Fibroblast of villous mesenchyme (primary cell): Measurements from ENCODE around the gene HEY2. TPM values are rescaled to one million over a fixed set of nuclear protein-coding genes. Genes with fewer than 3 reads are reported as not detected.
A peak's percentile ranks its signal among the peaks of the same experiment; 100 is the strongest.

Experiments
- DNase-seq: peaks from one replicate; pipeline ENCODE4 v3.0.0-alpha.2; 2010; ENCODE audit warnings: low read depth
- H3K4me3 ChIP-seq: 2 replicates; pipeline ENCODE4 v1.5.1; 2011; ENCODE audit warnings: low read depth, mild to moderate bottlenecking, low read length
- total RNA-seq: library from RNA; depleted of rRNA; stranded (reverse); fragments of >200 nt; gene quantifications from 2 replicates; pipeline ENCODE4 v1.2.3, GENCODE V29; 2012
- TF ChIP-seq, protein P1 (sequence below): IDR thresholded peaks from 2 replicates; pipeline ENCODE4 v1.5.1; 2012; ENCODE audit warnings: low read depth, mild to moderate bottlenecking, low read length; ENCODE audit not compliant: insufficient read depth

Gene HEY2
- total RNA-seq, 1 donor: not detected

DNA sequence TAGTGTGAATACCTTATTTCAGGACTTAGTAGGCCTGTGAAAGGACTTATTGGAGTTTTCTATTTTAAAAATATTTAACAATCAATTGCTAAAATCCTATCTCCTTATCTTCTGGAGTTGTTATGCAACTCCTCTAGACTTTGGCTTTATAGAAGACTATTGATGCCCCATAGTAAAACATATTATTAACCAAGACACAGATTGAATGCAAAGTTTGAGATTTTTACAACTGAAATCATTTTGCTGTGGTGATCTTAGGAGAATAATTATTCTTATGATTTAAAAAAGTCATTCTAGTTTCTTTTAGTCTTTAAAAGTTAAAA lies 4.5 kb downstream of the HEY2 start:
- no peak overlapping the region for H3K4me3 ChIP-seq
- DNase-seq: no peak
- TF ChIP-seq, protein P1, sequence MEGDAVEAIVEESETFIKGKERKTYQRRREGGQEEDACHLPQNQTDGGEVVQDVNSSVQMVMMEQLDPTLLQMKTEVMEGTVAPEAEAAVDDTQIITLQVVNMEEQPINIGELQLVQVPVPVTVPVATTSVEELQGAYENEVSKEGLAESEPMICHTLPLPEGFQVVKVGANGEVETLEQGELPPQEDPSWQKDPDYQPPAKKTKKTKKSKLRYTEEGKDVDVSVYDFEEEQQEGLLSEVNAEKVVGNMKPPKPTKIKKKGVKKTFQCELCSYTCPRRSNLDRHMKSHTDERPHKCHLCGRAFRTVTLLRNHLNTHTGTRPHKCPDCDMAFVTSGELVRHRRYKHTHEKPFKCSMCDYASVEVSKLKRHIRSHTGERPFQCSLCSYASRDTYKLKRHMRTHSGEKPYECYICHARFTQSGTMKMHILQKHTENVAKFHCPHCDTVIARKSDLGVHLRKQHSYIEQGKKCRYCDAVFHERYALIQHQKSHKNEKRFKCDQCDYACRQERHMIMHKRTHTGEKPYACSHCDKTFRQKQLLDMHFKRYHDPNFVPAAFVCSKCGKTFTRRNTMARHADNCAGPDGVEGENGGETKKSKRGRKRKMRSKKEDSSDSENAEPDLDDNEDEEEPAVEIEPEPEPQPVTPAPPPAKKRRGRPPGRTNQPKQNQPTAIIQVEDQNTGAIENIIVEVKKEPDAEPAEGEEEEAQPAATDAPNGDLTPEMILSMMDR: no peak

DNA sequence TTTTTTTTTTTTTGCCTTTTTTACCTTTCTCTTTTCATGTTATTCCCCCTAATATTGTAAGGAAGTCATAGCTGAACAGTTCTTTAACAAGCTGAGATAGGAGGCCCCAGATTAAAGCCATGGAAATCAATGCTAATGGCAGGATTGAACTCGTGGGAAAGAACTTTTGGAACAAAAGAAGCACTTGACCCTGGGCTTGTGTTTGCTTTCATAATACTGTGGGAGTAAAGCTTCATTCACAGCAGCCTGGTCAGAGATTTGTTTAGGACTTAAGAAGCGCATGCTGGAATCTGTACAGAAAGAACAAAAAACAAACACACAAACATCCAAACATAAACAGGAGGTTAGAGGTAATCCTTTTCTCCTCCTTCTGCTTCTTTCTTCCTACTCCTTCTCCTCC lies 5.1 kb downstream of the HEY2 start:
- H3K4me3 ChIP-seq: no peak overlapping the region
- TF ChIP-seq, protein P1: no peak
- peak; percentile 56 for DNase-seq

DNA sequence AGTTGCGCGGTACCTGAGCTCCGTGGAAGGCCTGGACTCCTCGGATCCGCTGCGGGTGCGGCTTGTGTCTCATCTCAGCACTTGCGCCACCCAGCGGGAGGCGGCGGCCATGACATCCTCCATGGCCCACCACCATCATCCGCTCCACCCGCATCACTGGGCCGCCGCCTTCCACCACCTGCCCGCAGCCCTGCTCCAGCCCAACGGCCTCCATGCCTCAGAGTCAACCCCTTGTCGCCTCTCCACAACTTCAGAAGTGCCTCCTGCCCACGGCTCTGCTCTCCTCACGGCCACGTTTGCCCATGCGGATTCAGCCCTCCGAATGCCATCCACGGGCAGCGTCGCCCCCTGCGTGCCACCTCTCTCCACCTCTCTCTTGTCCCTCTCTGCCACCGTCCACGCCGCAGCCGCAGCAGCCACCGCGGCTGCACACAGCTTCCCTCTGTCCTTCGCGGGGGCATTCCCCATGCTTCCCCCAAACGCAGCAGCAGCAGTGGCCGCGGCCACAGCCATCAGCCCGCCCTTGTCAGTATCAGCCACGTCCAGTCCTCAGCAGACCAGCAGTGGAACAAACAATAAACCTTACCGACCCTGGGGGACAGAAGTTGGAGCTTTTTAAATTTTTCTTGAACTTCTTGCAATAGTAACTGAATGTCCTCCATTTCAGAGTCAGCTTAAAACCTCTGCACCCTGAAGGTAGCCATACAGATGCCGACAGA lies 9.9 kb downstream of the HEY2 start:
- TF ChIP-seq, protein P1: peak; percentile 30
- no peak for DNase-seq
- H3K4me3 ChIP-seq: no peak overlapping the region

DNA sequence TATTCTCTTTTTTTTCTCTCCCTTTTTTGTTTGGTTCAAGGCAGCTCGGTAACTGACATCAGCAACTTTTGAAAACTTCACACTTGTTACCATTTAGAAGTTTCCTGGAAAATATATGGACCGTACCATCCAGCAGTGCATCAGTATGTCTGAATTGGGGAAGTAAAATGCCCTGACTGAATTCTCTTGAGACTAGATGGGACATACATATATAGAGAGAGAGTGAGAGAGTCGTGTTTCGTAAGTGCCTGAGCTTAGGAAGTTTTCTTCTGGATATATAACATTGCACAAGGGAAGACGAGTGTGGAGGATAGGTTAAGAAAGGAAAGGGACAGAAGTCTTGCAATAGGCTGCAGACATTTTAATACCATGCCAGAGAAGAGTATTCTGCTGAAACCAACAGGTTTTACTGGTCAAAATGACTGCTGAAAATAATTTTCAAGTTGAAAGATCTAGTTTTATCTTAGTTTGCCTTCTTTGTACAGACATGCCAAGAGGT lies 10.6 kb downstream of the HEY2 start:
- no peak for DNase-seq
- no peak overlapping the region for H3K4me3 ChIP-seq
- TF ChIP-seq, protein P1: no peak

DNA sequence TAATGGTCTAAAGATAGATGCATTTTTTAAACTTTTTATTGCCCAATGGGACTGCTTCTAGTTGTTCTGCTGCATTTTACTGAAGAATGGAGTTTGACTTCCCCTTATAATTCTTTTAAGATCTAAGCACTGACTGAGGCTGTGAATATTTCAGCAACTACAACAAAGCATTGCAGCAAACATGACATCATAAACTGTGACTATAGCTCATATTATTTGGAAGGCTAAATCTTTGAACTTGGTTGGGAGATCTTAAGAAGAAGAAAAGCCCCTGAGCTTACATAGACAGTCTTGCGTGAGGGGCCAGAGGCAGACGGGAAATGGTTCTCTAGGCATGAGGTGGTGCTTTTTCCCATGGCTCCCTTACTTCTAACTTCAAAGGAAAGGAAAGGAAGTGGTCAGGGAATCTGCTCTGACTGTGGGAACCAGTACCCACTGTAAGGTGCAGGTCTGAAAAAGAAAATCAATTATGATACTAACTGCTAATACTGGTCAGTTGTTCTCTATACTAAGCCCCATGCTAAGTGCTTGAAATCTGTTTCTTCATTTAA lies 14.8 kb downstream of the HEY2 start:
- TF ChIP-seq, protein P1: no peak
- no peak overlapping the region for H3K4me3 ChIP-seq
- DNase-seq: no peak

DNA sequence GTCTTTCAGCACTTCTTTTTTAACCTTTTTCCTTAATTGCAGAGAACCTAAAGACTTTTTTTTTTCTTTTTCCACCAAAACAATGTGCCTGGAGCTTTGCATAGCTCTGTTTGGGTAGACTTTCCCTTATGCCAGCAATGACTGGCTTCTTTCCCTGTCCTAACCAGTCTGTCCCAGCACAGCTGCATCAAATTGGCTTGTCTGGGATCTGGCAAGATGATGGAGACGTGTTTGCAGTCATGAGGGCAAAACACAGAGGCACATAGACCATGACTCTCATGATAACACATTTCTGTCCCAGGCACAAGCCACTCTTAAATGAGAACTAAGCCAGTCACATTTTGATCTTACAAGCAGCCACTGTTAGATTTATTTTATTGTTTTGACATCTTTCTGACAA lies 16.5 kb downstream of the HEY2 start:
- no peak for DNase-seq
- TF ChIP-seq, protein P1: no peak
- H3K4me3 ChIP-seq: no peak overlapping the region
